Measurements from ENCODE around the gene MEIOSIN. TPM values are rescaled to one million over a fixed set of nuclear protein-coding genes. Genes with fewer than 3 reads are reported as not detected.
A peak's percentile ranks its signal among the peaks of the same experiment; 100 is the strongest.

MEIOSIN gene
- total and polyA plus RNA-seq, 9 of the 15 experiments (the other 6 are each of a cell fraction or from before 2014, with no cell fraction given): 0.06 to 2.0 (median 0.76) TPM

DNA sequence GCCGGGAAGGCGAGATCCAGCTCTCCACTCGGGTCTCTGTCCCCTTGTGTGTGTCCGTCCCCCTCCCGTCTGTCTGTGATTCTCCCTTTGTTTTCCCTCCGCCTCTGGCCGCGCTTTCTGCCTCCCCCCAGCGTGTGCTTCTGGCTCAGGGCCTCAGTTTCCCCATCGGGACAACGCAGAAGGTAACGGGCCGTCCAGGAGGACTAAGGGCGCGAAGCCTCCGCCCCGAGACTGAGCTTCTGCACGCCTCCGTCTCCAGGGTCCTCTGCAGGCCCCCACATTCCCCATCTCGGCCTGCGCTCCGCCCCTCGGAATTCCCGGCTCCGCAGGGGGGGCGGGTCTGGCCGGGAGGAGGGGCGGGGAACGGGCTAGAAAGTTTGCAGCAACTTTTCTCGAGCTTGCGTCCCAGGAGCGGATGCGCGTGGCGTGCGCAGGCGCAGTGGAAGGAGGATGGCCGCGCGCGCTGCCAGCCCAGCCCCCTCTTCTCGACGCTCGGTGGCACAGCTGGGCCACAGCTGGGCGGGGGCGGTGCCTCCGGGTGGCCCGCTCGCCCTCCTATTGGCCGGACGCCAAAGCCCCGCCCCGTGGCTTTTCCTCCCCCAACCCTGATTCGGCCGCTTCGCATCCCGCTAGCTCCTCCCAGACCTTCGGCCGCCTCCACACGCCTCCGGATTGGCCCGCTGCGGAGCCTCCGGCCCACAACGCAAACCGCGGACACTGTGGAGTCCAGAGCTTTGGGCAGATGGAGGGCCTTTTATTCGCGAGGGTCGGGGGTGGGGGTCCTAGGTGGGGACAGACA, 35.9 kb downstream of the MEIOSIN start, which contains the start of gene SIX5 (continued):
- TF ChIP-seq ILF3 (IDR thresholded peaks at IDR 0.05; ENCODE audit: borderline replicate concordance): no peak
- no peak for TF ChIP-seq ETS2 (tag; IDR thresholded peaks at IDR 0.05; ENCODE audit: borderline replicate concordance, poor library complexity, severe bottlenecking)
- TF ChIP-seq ZNF551 (CRISPR knock-in tag; IDR thresholded peaks at IDR 0.05): no peak
- peak; percentile 65 for TF ChIP-seq NKRF (IDR thresholded peaks at IDR 0.05; ENCODE audit: borderline replicate concordance)
- TF ChIP-seq RBFOX2 (IDR thresholded peaks at IDR 0.05; ENCODE audit: low read depth, low read length): peak; percentile 67
- TF ChIP-seq, protein P1, sequence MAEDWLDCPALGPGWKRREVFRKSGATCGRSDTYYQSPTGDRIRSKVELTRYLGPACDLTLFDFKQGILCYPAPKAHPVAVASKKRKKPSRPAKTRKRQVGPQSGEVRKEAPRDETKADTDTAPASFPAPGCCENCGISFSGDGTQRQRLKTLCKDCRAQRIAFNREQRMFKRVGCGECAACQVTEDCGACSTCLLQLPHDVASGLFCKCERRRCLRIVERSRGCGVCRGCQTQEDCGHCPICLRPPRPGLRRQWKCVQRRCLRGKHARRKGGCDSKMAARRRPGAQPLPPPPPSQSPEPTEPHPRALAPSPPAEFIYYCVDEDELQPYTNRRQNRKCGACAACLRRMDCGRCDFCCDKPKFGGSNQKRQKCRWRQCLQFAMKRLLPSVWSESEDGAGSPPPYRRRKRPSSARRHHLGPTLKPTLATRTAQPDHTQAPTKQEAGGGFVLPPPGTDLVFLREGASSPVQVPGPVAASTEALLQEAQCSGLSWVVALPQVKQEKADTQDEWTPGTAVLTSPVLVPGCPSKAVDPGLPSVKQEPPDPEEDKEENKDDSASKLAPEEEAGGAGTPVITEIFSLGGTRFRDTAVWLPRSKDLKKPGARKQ (CRISPR knock-in tag; IDR thresholded peaks at IDR 0.05): no peak
- no peak for TF ChIP-seq ZNF140 (CRISPR knock-in tag; IDR thresholded peaks at IDR 0.05)
- TF ChIP-seq CBX3 (IDR thresholded peaks at IDR 0.05; ENCODE audit: borderline replicate concordance in 1 of 2, low read length in 2 of 2): no peak; a peak in 1 of 3 replicates
- TF ChIP-seq GABPB1 (CRISPR knock-in tag; IDR thresholded peaks at IDR 0.05): peak; percentile 71; the same call in 1 of the 2 replicates
- 0 out of 2 replicates have a peak, but pooled peaks have one; percentile 56 for TF ChIP-seq HDAC2 (IDR thresholded peaks at IDR 0.05)
- TF ChIP-seq NCOA4 (IDR thresholded peaks at IDR 0.05; ENCODE audit: partially characterized antibody): no peak
- no peak for TF ChIP-seq ZEB2 (IDR thresholded peaks at IDR 0.05)
- TF ChIP-seq POU5F1 (IDR thresholded peaks at IDR 0.05; ENCODE audit: borderline replicate concordance, low read depth, low read length, partially characterized antibody): peak; percentile 19
- TF ChIP-seq ZNF134 (CRISPR knock-in tag; conservative IDR thresholded peaks at IDR 0.05): no peak
- TF ChIP-seq HLTF (IDR thresholded peaks at IDR 0.05): peak; percentile 81; the same call in 1 of the 2 replicates
- TF ChIP-seq, protein P2, sequence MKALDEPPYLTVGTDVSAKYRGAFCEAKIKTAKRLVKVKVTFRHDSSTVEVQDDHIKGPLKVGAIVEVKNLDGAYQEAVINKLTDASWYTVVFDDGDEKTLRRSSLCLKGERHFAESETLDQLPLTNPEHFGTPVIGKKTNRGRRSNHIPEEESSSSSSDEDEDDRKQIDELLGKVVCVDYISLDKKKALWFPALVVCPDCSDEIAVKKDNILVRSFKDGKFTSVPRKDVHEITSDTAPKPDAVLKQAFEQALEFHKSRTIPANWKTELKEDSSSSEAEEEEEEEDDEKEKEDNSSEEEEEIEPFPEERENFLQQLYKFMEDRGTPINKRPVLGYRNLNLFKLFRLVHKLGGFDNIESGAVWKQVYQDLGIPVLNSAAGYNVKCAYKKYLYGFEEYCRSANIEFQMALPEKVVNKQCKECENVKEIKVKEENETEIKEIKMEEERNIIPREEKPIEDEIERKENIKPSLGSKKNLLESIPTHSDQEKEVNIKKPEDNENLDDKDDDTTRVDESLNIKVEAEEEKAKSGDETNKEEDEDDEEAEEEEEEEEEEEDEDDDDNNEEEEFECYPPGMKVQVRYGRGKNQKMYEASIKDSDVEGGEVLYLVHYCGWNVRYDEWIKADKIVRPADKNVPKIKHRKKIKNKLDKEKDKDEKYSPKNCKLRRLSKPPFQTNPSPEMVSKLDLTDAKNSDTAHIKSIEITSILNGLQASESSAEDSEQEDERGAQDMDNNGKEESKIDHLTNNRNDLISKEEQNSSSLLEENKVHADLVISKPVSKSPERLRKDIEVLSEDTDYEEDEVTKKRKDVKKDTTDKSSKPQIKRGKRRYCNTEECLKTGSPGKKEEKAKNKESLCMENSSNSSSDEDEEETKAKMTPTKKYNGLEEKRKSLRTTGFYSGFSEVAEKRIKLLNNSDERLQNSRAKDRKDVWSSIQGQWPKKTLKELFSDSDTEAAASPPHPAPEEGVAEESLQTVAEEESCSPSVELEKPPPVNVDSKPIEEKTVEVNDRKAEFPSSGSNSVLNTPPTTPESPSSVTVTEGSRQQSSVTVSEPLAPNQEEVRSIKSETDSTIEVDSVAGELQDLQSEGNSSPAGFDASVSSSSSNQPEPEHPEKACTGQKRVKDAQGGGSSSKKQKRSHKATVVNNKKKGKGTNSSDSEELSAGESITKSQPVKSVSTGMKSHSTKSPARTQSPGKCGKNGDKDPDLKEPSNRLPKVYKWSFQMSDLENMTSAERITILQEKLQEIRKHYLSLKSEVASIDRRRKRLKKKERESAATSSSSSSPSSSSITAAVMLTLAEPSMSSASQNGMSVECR (CRISPR knock-in tag; IDR thresholded peaks at IDR 0.05): peak; percentile 98
- no peak for TF ChIP-seq ILK (tag; IDR thresholded peaks at IDR 0.05; ENCODE audit: borderline replicate concordance, low read depth)
- peak; percentile 92 for TF ChIP-seq CXXC5 (CRISPR knock-in tag; IDR thresholded peaks at IDR 0.05)
- peak; percentile 89 for TF ChIP-seq CREM (IDR thresholded peaks at IDR 0.05; ENCODE audit: low read depth)
- TF ChIP-seq RBM34 (IDR thresholded peaks at IDR 0.05; ENCODE audit: borderline replicate concordance, insufficient read depth, low read length): no peak
